A673 (cell line): Measurements from ENCODE around the gene NAA38.

ENCODE experiments used
- EZH2 ChIP-seq: fragments of 200-600 bp; sonication (generic); IDR thresholded peaks from 2 replicates; pipeline ENCODE4 v1.6.1; 2017; ENCODE audit warnings: borderline replicate concordance, low read depth, mild to moderate bottlenecking, mixed read lengths, antibody characterized with exemption, low read length; ENCODE audit not compliant: poor library complexity, severe bottlenecking
- TF ChIP-seq, protein P1 (sequence below): fragments of 300-800, 200-600 bp; sonication (generic); conservative IDR thresholded peaks from 2 replicates; pipeline ENCODE4 v1.5.1; 2017; ENCODE audit warnings: low read depth, mild to moderate bottlenecking, antibody characterized with exemption, low read length, moderate library complexity, mixed read lengths

DNA sequence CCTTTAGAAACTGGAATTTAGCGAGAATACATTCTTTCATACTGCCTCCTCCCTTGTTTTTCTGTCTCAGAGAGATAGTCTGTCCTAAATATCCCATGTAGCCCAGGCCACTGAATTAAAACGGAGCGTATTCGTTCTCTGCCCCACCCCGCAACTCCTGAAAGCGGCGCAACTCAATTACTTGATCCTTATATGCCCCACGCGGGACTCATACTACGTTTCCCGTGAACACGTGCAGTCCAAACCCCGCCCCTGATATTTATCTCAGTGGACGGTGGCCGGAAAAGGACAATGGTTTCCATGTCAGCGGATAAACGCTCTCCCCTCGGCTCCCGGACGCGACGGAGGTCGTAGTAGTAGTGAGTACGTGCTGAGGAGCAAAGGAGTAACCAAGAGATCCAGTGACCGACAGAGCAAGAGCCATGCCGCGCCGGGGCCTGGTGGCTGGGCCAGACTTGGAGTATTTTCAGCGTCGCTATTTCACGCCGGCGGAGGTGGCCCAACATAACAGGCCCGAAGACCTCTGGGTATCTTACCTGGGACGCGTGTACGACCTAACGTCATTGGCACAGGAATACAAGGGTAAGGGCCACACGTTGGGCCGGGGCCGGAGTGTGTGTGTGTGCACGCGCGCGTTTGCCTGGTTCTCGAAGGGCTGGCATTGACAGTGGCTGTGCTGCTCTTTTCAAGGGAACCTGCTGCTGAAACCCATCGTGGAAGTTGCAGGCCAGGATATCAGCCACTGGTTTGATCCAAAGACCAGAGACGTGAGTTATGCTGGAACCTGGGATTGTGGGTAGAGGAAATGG is 558 bp upstream of the NAA38 start, which contains the start of gene CYB5D1:
- TF ChIP-seq, protein P1, sequence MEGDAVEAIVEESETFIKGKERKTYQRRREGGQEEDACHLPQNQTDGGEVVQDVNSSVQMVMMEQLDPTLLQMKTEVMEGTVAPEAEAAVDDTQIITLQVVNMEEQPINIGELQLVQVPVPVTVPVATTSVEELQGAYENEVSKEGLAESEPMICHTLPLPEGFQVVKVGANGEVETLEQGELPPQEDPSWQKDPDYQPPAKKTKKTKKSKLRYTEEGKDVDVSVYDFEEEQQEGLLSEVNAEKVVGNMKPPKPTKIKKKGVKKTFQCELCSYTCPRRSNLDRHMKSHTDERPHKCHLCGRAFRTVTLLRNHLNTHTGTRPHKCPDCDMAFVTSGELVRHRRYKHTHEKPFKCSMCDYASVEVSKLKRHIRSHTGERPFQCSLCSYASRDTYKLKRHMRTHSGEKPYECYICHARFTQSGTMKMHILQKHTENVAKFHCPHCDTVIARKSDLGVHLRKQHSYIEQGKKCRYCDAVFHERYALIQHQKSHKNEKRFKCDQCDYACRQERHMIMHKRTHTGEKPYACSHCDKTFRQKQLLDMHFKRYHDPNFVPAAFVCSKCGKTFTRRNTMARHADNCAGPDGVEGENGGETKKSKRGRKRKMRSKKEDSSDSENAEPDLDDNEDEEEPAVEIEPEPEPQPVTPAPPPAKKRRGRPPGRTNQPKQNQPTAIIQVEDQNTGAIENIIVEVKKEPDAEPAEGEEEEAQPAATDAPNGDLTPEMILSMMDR: no peak
- no peak for TF ChIP-seq EZH2
